Left ventricle myocardium inferior (tissue), 1 donor: ENCODE results near the gene ITPR1. TPM values are rescaled to one million over a fixed set of nuclear protein-coding genes. Genes with fewer than 3 reads are reported as not detected.

Experiments
- DNase-seq: peaks from one replicate; pipeline ENCODE4 v3.0.0-alpha.2; 2020
- H3K27ac ChIP-seq: fragments of 200-600 bp; replicated peaks from 2 replicates; pipeline ENCODE4 v1.8.0; 2021
- H3K27me3 ChIP-seq: fragments of 200-600 bp; 2 replicates; pipeline ENCODE4 v1.8.0; 2021; ENCODE audit warnings: low read depth
- H3K36me3 ChIP-seq: fragments of 200-600 bp; 2 replicates; pipeline ENCODE4 v1.8.0; 2021
- H3K4me1 ChIP-seq: fragments of 200-600 bp; 2 replicates; pipeline ENCODE4 v1.8.0; 2021
- H3K4me3 ChIP-seq: fragments of 200-600 bp; 2 replicates; pipeline ENCODE4 v1.8.0; 2021; ENCODE audit warnings: mild to moderate bottlenecking, moderate library complexity
- H3K9me3 ChIP-seq: fragments of 200-600 bp; replicated peaks from 2 replicates; pipeline ENCODE4 v1.8.0; 2021
- CTCF ChIP-seq: fragments of 200-600 bp; IDR thresholded peaks from 2 replicates; pipeline ENCODE4 v1.8.0; 2021; ENCODE audit warnings: antibody characterized with exemption, mild to moderate bottlenecking, borderline replicate concordance
- intact Hi-C: fragments of 100-400 bp; cut with micrococcal nuclease; formaldehyde crosslinking; loops from one replicate; pipeline ENCODE4 v1.11.0; 2022
- total RNA-seq: library from RNA; stranded (reverse); fragmentation: NEBNext Ultra II Directional; extraction: Animal tissue kit (Norgen Biotek cat#: 25700); gene quantifications from one replicate; pipeline ENCODE4 v1.2.1, GENCODE V29; 2021
- donor health status: DM: no; HTN: yes; CAD: no; lungs with severe emphysema.

ITPR1 gene
- total RNA-seq, 1 donor from 2014 or later: 29.0 TPM

- Histone ChIP-seq H3K36me3 (peaks cover 49% of the 10 kb centered on the region), H3K27me3 (no peaks in the 10 kb centered on the region), H3K4me1 (no peaks in the 10 kb centered on the region), H3K9me3 (peaks cover 10% of the 10 kb centered on the region), H3K27ac (no peak overlapping the region), H3K4me3 (no peak overlapping the region)
- intact Hi-C loops: no loop called here
- no peak for DNase-seq
- no peak for TF ChIP-seq CTCF
Measured at GRCh38 chr3:4763604-4764247, 270.6 kb downstream of the ITPR1 start.

- H3K9me3 ChIP-seq: peaks cover 10% of the 10 kb centered on the region
- H3K4me1 ChIP-seq: peaks cover 2% of the 10 kb centered on the region
- no peak for TF ChIP-seq CTCF
- no peak overlapping the region for H3K4me3 ChIP-seq
- DNase-seq: no peak
- intact Hi-C loops: no loop called here
- no peak overlapping the region for H3K27ac ChIP-seq
- peaks cover 47% of the 10 kb centered on the region for H3K36me3 ChIP-seq
- H3K27me3 ChIP-seq: no peaks in the 10 kb centered on the region
Measured at GRCh38 chr3:4765212-4765611, 272.1 kb downstream of the ITPR1 start.

GRCh38 chr3:4766263-4766662, 273.1 kb downstream of the ITPR1 start:
- Histone ChIP-seq H3K4me3 (no peak overlapping the region), H3K27me3 (no peaks in the 10 kb centered on the region), H3K36me3 (peaks cover 37% of the 10 kb centered on the region), H3K9me3 (peaks cover 10% of the 10 kb centered on the region), H3K27ac (no peak overlapping the region), H3K4me1 (peaks cover 13% of the 10 kb centered on the region)
- no peak for TF ChIP-seq CTCF
- DNase-seq: no peak
- intact Hi-C loops: no loop called here

- no peak overlapping the region for H3K4me3 ChIP-seq
- no peak for DNase-seq
- TF ChIP-seq CTCF: no peak
- peaks cover 35% of the 10 kb centered on the region for H3K36me3 ChIP-seq
- H3K27ac ChIP-seq: peak overlapping the region; percentile 34
- H3K27me3 ChIP-seq: no peaks in the 10 kb centered on the region
- H3K9me3 ChIP-seq: peaks cover 10% of the 10 kb centered on the region
- peaks cover 19% of the 10 kb centered on the region for H3K4me1 ChIP-seq
- intact Hi-C loops: no loop called here
Measured at GRCh38 chr3:4766716-4767499, 273.8 kb downstream of the ITPR1 start.

- intact Hi-C loops: no loop called here
- Histone ChIP-seq H3K36me3 (peaks cover 32% of the 10 kb centered on the region), H3K4me1 (peaks cover 30% of the 10 kb centered on the region), H3K27ac (no peak overlapping the region), H3K9me3 (peaks cover 10% of the 10 kb centered on the region), H3K4me3 (no peak overlapping the region), H3K27me3 (no peaks in the 10 kb centered on the region)
- no peak for DNase-seq
- no peak for TF ChIP-seq CTCF
Measured at GRCh38 chr3:4768021-4768420, 274.9 kb downstream of the ITPR1 start.
